ENCODE data around the gene ZNF821. TPM values are rescaled to one million over a fixed set of nuclear protein-coding genes. Genes with fewer than 3 reads are reported as not detected.

Gene ZNF821
- total RNA-seq, 1 experiment from 2014 or later: 4.5 TPM

Other genes with a start within 250 kb of the ZNF821 start
- gene PHLPP2, start 159.5 kb downstream of the ZNF821 start, total RNA-seq (2014; rRNA removed; shearing (Covaris generic)): 1.7 and 2.3 TPM in 2 replicates
- gene AP1G1, start 75.3 kb downstream of the ZNF821 start, total RNA-seq (2014; rRNA removed; shearing (Covaris generic)): 32.0 and 41.9 TPM in 2 replicates
- gene ATXN1L, start 38.2 kb downstream of the ZNF821 start, total RNA-seq (2014; rRNA removed; shearing (Covaris generic)): 5.9 and 13.0 TPM in 2 replicates
- 178 and 216 TPM in 2 replicates for gene IST1, start 11.3 kb upstream of the ZNF821 start, total RNA-seq (2014; rRNA removed; shearing (Covaris generic))
- gene PKD1L3, start 116.2 kb upstream of the ZNF821 start, total RNA-seq (2014; rRNA removed; shearing (Covaris generic)): not detected in 2 replicates
- 8.4 and 9.1 TPM in 2 replicates for gene DHODH, start 124.6 kb upstream of the ZNF821 start, total RNA-seq (2014; rRNA removed; shearing (Covaris generic))
- gene HP, start 170.3 kb upstream of the ZNF821 start, total RNA-seq (2014; rRNA removed; shearing (Covaris generic)): not detected in 2 replicates
- not detected in 2 replicates for gene HPR, start 179.0 kb upstream of the ZNF821 start, total RNA-seq (2014; rRNA removed; shearing (Covaris generic))
- gene TXNL4B, start 209.4 kb upstream of the ZNF821 start, total RNA-seq (2014; rRNA removed; shearing (Covaris generic)): 24.2 and 29.4 TPM in 2 replicates
- gene DHX38, start 209.7 kb upstream of the ZNF821 start, total RNA-seq (2014; rRNA removed; shearing (Covaris generic)): 47.9 and 70.0 TPM in 2 replicates

All from Daoy (cell line).